Adrenal gland (tissue), 12 donors: ENCODE data around the gene TCTN3. TPM values are rescaled to one million over a fixed set of nuclear protein-coding genes. Genes with fewer than 3 reads are reported as not detected.
"Not testable (repeated sequence)": the region's sequence is repeated elsewhere in the genome, so short reads cannot be mapped to it uniquely, and the experiment has no call there.

ENCODE experiments used
- DNase-seq, 7 donors: peaks; one replicate each; pipeline ENCODE4 v3.0.0-alpha.2; 2019 to 2020
- H3K27ac ChIP-seq, 5 donors: fragments of 200-600 bp; sonication (generic) in 4 of 5; 1 replicate in 3 of 5; 2 replicates in 2 of 5; pipeline versions ENCODE4 v1.5.1 to v1.8.0; 2016 to 2020; ENCODE audit warnings: mild to moderate bottlenecking in 1 of 5
- H3K27me3 ChIP-seq: fragments of 200-600 bp; 2 replicates; pipeline ENCODE4 v1.8.0; 2021
- H3K36me3 ChIP-seq, 2 donors: fragments of 200-600 bp; replicated peaks in 1 of 2; 1 replicate in 1 of 2; 2 replicates in 1 of 2; pipeline versions ENCODE4 v1.5.1 to v1.8.0; 2018 to 2022
- H3K4me1 ChIP-seq, 2 donors: fragments of 200-600 bp; replicated peaks in 1 of 2; 1 replicate in 1 of 2; 2 replicates in 1 of 2; pipeline versions ENCODE4 v1.5.1 to v1.8.0; 2018 to 2021
- H3K4me3 ChIP-seq, 4 donors: fragments of 200-600 bp; sonication (generic) in 3 of 4; one replicate each; pipeline ENCODE4 v1.5.1; 2016 to 2018
- H3K9me3 ChIP-seq, 3 donors: fragments of 200-600 bp; sonication (generic) in 1 of 3; replicated peaks in 1 of 3; 1 replicate in 2 of 3; 2 replicates in 1 of 3; pipeline versions ENCODE4 v1.5.1 to v1.8.0; 2016 to 2021
- POLR2A ChIP-seq, 2 donors: fragments of 450-650 bp; IDR thresholded peaks; one replicate each; pipeline ENCODE4 v1.6.1; 2017; ENCODE audit warnings: antibody characterized with exemption in 2 of 2, mild to moderate bottlenecking in 2 of 2, moderate library complexity in 1 of 2
- WGBS, 4 donors: extraction: QIAGEN DNeasy Blood & Tissue Kit in 2 of 4; methylation state at CpG; one replicate each; pipeline versions ENCODE4 v1.1.5 to v1.1.7; 2013 to 2017; 5-methylcytosine and 5-hydroxymethylcytosine counted together
- intact Hi-C, 2 donors: fragments of 100-400 bp; cut with DNase I; formaldehyde crosslinking; loops; one replicate each; pipeline versions ENCODE4 v1.14.1 to v1.15.0; 2022 to 2023
- polyA plus RNA-seq, 3 donors: library from polyadenylated mRNA; stranded (reverse); fragments of 200-250 nt in 2 of 3; fragments of 350-450 nt in 1 of 3; fragmentation: Illumina TruSeq in 1 of 3; extraction: RNeasy Lipid Tissue Mini Kit (QIAGEN cat#74804) in 1 of 3; gene quantifications; one replicate each; pipeline ENCODE4 v1.2.3, GENCODE V29; 2013 to 2014
- total RNA-seq, 9 donors: library from RNA; depleted of rRNA in 4 of 9; stranded (reverse); fragments of >200 nt in 4 of 9; fragments of 120-200 nt in 1 of 9; fragmentation: NEBNext Ultra II Directional in 1 of 9; extraction: Animal tissue kit (Norgen Biotek cat#: 25700) in 1 of 9; gene quantifications; one replicate each; pipeline versions ENCODE4 v1.1.0 to v1.2.4, GENCODE V29; 2013 to 2023
- TF ChIP-seq, protein P1 (sequence below), 6 experiments: fragments of 450-650 bp in 4 of 6; fragments of 200-600 bp in 2 of 6; sonication (generic) in 1 of 6; IDR thresholded peaks; 1 replicate in 5 of 6; 2 replicates in 1 of 6; pipeline versions ENCODE4 v1.5.1 to v1.8.0; 2016 to 2021; ENCODE audit warnings: antibody characterized with exemption in 6 of 6, mild to moderate bottlenecking in 2 of 6, moderate library complexity in 1 of 6
- donor health status: healthy with polysubstance abuse.
- donor health status: Bipolar disorder and iron deficiency.
- donor health status: DM: yes; HTN: yes; CAD: no.
- donor health status: DM: no; HTN: no; CAD: no.
- donor health status: DM: no; HTN: no; CAD: no.
- donor health status: DM: yes; HTN: yes; CAD: no.

Gene TCTN3
- total and polyA plus RNA-seq, 12 donors: 14.2 to 72.3 (median 43.6) TPM

DNA sequence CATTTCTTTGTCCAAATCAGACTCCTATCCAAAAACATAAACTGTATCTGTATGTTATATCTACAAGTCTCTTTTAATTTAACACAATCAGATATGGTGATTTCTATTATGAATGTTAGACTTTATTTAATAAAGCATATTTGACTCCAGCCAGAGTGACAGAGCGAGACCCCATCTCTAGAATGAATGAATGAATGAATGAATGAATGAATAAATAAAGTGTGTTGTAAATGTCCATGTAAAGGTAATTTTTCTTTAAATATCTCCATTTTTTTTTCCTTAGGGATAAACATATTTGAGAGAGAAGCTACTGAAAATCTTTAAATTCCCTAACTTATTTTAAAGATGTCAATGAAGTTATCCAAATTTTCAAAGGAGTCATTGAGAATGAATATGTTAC, 19.1 kb downstream of the TCTN3 start:
- H3K36me3 ChIP-seq: peaks cover 0 to 29% of the 10 kb centered on the region in 2 donors
- TF ChIP-seq, protein P1, sequence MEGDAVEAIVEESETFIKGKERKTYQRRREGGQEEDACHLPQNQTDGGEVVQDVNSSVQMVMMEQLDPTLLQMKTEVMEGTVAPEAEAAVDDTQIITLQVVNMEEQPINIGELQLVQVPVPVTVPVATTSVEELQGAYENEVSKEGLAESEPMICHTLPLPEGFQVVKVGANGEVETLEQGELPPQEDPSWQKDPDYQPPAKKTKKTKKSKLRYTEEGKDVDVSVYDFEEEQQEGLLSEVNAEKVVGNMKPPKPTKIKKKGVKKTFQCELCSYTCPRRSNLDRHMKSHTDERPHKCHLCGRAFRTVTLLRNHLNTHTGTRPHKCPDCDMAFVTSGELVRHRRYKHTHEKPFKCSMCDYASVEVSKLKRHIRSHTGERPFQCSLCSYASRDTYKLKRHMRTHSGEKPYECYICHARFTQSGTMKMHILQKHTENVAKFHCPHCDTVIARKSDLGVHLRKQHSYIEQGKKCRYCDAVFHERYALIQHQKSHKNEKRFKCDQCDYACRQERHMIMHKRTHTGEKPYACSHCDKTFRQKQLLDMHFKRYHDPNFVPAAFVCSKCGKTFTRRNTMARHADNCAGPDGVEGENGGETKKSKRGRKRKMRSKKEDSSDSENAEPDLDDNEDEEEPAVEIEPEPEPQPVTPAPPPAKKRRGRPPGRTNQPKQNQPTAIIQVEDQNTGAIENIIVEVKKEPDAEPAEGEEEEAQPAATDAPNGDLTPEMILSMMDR (IDR thresholded peaks at IDR 0.05): no peak
- TF ChIP-seq POLR2A (IDR thresholded peaks at IDR 0.05): no peak
- H3K4me3 ChIP-seq: no peak overlapping the region
- intact Hi-C loops: no loop called here
- H3K27ac ChIP-seq: no peak overlapping the region
- DNase-seq: no peak
- no peaks in the 10 kb centered on the region for H3K4me1 ChIP-seq
- no peaks in the 10 kb centered on the region for H3K27me3 ChIP-seq
- H3K9me3 ChIP-seq: no peaks in the 10 kb centered on the region
- WGBS, 4 donors: 95 to 99% (median 97%) methylated on average over 1 of the region's 1 CpG

DNA sequence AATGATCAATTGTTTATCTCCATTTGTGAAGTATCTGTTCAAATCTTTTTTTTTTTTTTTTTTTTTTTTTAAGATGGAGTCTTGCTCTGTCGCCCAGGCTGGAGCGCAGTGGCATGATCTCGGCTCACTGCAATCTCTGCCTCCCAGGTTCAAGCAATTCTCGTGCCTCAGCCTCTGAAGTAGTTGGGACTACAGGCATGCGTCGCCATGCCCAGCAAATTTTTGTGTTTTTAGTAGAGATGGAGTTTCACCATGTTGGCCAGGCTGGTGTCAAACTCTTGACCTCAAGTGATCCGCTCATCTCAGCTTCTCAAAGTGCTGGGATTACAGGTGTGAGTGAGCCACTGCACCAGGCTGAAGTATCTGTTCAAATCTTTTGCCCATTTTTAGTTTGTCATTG, 21.1 kb downstream of the TCTN3 start:
- H3K36me3 ChIP-seq: peaks cover 0 to 15% of the 10 kb centered on the region in 2 donors
- DNase-seq, intact Hi-C loops, H3K27me3 ChIP-seq, H3K27ac ChIP-seq, H3K4me3 ChIP-seq, H3K9me3 ChIP-seq, H3K4me1 ChIP-seq: not testable (repeated sequence)
- 95 to 99% (median 98%) methylated on average over 7 of the region's 7 CpGs for WGBS, 4 donors

DNA sequence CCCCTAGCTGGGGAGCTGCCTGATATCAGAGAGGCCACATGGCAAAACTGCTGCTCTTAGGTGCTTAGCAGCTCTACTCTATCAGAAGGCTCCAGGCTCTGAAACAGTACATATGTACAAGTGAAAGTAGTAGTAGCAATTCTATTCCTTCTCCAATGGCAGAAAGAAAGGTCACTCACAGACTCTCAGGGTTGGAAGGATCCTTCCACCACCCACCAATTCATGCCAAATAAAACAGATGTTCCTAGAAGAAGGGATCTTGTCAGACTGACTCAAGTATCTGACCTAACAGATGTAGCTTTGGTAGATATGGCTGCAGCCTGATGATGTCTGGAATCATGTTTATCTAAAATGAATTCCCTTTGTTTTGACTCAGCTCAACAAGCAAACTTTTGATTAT, 29.2 kb downstream of the TCTN3 start:
- no peak overlapping the region for H3K27ac ChIP-seq
- intact Hi-C loops: no loop called here

DNA sequence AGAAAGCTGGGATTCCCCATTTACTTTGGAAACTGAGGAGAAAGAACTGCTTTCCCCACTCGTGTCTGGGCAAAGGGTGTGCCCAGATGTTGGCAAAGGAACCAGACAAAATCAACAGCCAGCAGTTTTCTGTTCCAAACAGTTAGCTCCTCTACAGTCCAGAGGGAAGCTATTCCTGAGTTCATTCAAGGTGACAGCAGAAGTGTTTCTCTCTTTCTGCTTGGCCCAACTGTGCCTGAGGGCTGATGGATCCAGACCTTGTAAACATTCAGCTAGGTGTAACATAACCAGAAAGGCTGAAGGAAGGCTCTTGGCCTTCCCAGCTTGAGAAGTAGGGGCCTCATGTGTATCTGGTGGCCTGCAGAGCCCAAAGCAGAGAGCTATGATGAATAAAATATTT, 30.2 kb downstream of the TCTN3 start:
- no peaks in the 10 kb centered on the region for H3K4me1 ChIP-seq
- H3K9me3 ChIP-seq: no peaks in the 10 kb centered on the region
- TF ChIP-seq POLR2A (IDR thresholded peaks at IDR 0.05): no peak
- TF ChIP-seq, protein P1 (IDR thresholded peaks at IDR 0.05): no peak
- no peak overlapping the region for H3K4me3 ChIP-seq
- peaks cover 0 to 8% of the 10 kb centered on the region in 2 donors for H3K36me3 ChIP-seq
- 24 to 56% (median 38%) methylated on average over 1 of the region's 1 CpG for WGBS, 4 donors
- no peaks in the 10 kb centered on the region for H3K27me3 ChIP-seq
- H3K27ac ChIP-seq: no peak overlapping the region
- no peak for DNase-seq
- intact Hi-C loops: no loop called here

More for the DNA sequence above, 29.2 kb downstream of the TCTN3 start:
- Histone ChIP-seq H3K36me3 (peaks cover 0 to 8% of the 10 kb centered on the region in 2 donors), H3K4me3 (no peak overlapping the region), H3K4me1 (no peaks in the 10 kb centered on the region), H3K27me3 (no peaks in the 10 kb centered on the region), H3K9me3 (no peaks in the 10 kb centered on the region)
- no peak for DNase-seq
- TF ChIP-seq, protein P1 (IDR thresholded peaks at IDR 0.05): no peak
- no peak for TF ChIP-seq POLR2A (IDR thresholded peaks at IDR 0.05)

DNA sequence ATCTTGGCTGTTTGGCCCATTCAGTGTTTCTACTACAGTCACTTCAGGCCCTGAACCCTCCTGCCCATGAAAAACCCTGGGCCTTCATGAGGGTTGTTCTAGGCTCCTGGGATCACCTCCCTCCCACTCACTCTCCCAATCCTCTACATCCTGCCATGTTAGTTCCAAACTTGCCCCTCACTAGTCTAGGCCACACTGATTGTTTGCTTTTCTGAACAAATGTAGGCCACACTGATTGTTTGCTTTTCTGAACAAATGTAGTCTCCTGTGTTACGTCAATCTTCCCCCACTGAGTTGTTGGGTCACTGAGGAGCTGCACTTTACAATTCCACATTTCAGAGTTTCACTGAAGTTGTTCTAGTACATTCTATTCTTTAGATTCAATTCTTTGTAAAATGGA, 31.9 kb downstream of the TCTN3 start:
- H3K27me3 ChIP-seq: no peaks in the 10 kb centered on the region
- TF ChIP-seq POLR2A (IDR thresholded peaks at IDR 0.05): no peak
- TF ChIP-seq, protein P1 (IDR thresholded peaks at IDR 0.05): no peak
- H3K4me1 ChIP-seq: peaks cover 0 to 4% of the 10 kb centered on the region in 2 donors
- DNase-seq: no peak
- no peak overlapping the region for H3K4me3 ChIP-seq
- no peak overlapping the region for H3K27ac ChIP-seq
- peaks cover 0 to 8% of the 10 kb centered on the region in 2 donors for H3K36me3 ChIP-seq
- 69 to 89% (median 87%) methylated on average over 1 of the region's 1 CpG for WGBS, 4 donors
- intact Hi-C loops: no loop called here
- H3K9me3 ChIP-seq: no peaks in the 10 kb centered on the region
